DND-41 (cell line): ENCODE results near the gene THAP2.

Source experiments
- CTCF ChIP-seq: IDR thresholded peaks from 2 replicates; pipeline ENCODE4 v1.5.1; 2012; ENCODE audit warnings: borderline replicate concordance, low read length, moderate library complexity, mild to moderate bottlenecking; ENCODE audit not compliant: poor library complexity, severe bottlenecking; ENCODE audit errors: extremely low read depth
- EZH2 ChIP-seq: IDR thresholded peaks from 3 replicates; pipeline ENCODE4 v1.6.1; 2012; ENCODE audit warnings: borderline replicate concordance, low read depth, mild to moderate bottlenecking, moderate library complexity, low read length, inconsistent platforms; ENCODE audit not compliant: severe bottlenecking

- TF ChIP-seq CTCF (no peak), EZH2 (no peak)
These were observed 29.0 kb downstream of the THAP2 start for GRCh38 chr12:71693126-71693525.
